ENCODE results near the gene STEAP2. TPM values are rescaled to one million over a fixed set of nuclear protein-coding genes. Genes with fewer than 3 reads are reported as not detected.

STEAP2 gene
- total and polyA plus RNA-seq, 8 donors = 2.3 to 10.7 (median 7.3) TPM

- 34% methylated on average over 1 of the region's 1 CpG for WGBS, 2 donors
- no peaks in the 10 kb centered on the region for H3K27me3 ChIP-seq
- ATAC-seq (no peak), FAIRE-seq (no peak), DNase-seq (no peak)
- intact Hi-C loops (cut with DNase I) = no loop called here
- TF ChIP-seq CTCF (IDR thresholded peaks at IDR 0.05) = no peak
- H3K36me3 ChIP-seq = no peaks in the 10 kb centered on the region
- H3K9me3 ChIP-seq = no peaks in the 10 kb centered on the region
- H3K27ac ChIP-seq = no peak overlapping the region
- H3K4me3 ChIP-seq = no peak overlapping the region
- peaks cover 8 to 15% (median 9%) of the 10 kb centered on the region in 3 donors for H3K4me1 ChIP-seq
Observed at GRCh38 chr7:90269163-90269562, 57.6 kb downstream of the STEAP2 start.

- Histone ChIP-seq H3K4me1 (peaks cover 8 to 15% (median 9%) of the 10 kb centered on the region in 3 donors), H3K36me3 (no peaks in the 10 kb centered on the region), H3K4me3 (no peak overlapping the region), H3K9me3 (no peaks in the 10 kb centered on the region), H3K27ac (no peak overlapping the region), H3K27me3 (no peaks in the 10 kb centered on the region)
- DNase-seq (no peak), ATAC-seq (no peak), FAIRE-seq (no peak)
- 94 to 96% methylated on average over 2 of the region's 2 CpGs for WGBS, 2 donors
- TF ChIP-seq CTCF (IDR thresholded peaks at IDR 0.05) = no peak
- intact Hi-C loops (cut with DNase I) = no loop called here
Observed at GRCh38 chr7:90270431-90271178, 59.1 kb downstream of the STEAP2 start.

GRCh38 chr7:90271753-90272152 is 60.2 kb downstream of the STEAP2 start:
- intact Hi-C loops (cut with DNase I) = no loop called here
- no peak for FAIRE-seq

GRCh38 chr7:90272242-90272641 is 60.7 kb downstream of the STEAP2 start:
- Histone ChIP-seq H3K9me3 (no peaks in the 10 kb centered on the region), H3K36me3 (no peaks in the 10 kb centered on the region), H3K27ac (peak overlapping the region in 1 of 4 donors; percentile 6), H3K4me1 (peaks cover 3 to 4% (median 4%) of the 10 kb centered on the region in 3 donors), H3K4me3 (no peak overlapping the region), H3K27me3 (no peaks in the 10 kb centered on the region)
- intact Hi-C loops (cut with DNase I) = no loop called here
- DNase-seq (no peak), ATAC-seq (no peak), FAIRE-seq (no peak)
- WGBS, 2 donors = 82 to 83% methylated on average over 2 of the region's 2 CpGs
- TF ChIP-seq CTCF (IDR thresholded peaks at IDR 0.05) = no peak

More at GRCh38 chr7:90271753-90272152, 60.2 kb downstream of the STEAP2 start:
- H3K27me3 ChIP-seq = no peaks in the 10 kb centered on the region
- 47 to 58% methylated on average over 2 of the region's 2 CpGs for WGBS, 2 donors
- H3K4me1 ChIP-seq = peaks cover 8% of the 10 kb centered on the region in 3 donors
- H3K9me3 ChIP-seq = no peaks in the 10 kb centered on the region
- no peak overlapping the region for H3K4me3 ChIP-seq
- H3K36me3 ChIP-seq = no peaks in the 10 kb centered on the region
- peak in 2 of 4 donors; percentile 27 to 42 for ATAC-seq
- no peak for TF ChIP-seq CTCF (IDR thresholded peaks at IDR 0.05)
- no peak for DNase-seq
- H3K27ac ChIP-seq = peak overlapping the region in 1 of 4 donors; percentile 7

GRCh38 chr7:90274161-90274560 is 62.6 kb downstream of the STEAP2 start:
- no peaks in the 10 kb centered on the region for H3K4me1 ChIP-seq
- H3K36me3 ChIP-seq = no peaks in the 10 kb centered on the region
- H3K9me3 ChIP-seq = no peaks in the 10 kb centered on the region
- FAIRE-seq = no peak
- H3K4me3 ChIP-seq = no peak overlapping the region
- no peak for DNase-seq
- intact Hi-C loops (cut with DNase I) = no loop called here
- ATAC-seq = no peak
- no peak overlapping the region for H3K27ac ChIP-seq
- H3K27me3 ChIP-seq = no peaks in the 10 kb centered on the region
- no peak for TF ChIP-seq CTCF (IDR thresholded peaks at IDR 0.05)

Data from pancreas (tissue), 10 donors.